ENCODE measurements around the gene ACTN1.

The ACTN1 gene

DNA sequence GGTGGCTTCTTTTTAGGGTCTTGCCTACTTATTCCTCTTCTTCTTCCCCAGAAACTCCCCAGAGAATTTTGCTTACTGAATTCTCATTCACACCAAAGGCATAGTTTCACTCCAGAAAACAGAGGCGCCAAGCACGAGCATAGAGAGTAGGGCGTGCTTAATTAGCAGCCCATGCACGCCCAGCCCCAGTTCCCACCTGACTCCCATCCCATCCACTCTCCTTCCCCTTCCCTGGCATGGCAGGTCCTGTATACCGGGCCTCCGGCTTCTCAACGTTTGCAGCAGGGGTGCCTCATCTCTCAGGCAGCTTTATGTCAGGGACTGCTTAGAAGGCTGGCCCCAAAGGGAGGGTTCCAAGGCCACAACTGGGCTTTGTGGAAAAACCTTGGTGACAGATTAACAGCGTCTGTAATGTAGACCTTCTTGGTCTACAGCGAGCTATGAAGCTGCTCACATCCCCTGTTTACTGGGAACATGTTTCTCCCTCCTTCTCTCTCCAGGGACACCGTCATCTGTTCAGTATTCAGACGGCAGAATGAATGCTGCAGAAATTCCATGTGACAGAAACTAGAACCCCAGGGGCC, 62.7 kb downstream of the ACTN1 start:
- no peak for DNase-seq (ENCODE audit: low spot score)

DNA sequence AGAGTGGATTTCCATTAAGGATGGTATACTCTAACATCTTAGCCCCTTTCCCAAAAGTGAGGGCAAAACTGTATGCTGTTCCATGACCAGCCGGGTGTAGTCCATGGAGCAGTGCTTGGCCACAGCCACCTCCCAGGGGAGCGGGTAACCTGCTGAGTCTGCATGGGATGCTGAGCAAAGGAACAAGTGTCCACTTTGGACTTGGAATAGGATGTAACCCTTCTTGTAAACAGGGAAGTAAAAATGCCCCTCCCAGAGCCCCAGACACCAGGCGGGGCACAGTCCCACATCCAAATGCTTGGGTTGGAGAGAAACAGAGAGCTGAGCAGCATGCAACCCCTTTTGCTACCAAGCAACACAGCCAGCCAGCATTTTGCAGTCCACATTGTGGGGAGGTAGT, 65.6 kb downstream of the ACTN1 start:
- DNase-seq (ENCODE audit: low spot score), result no peak

DNA sequence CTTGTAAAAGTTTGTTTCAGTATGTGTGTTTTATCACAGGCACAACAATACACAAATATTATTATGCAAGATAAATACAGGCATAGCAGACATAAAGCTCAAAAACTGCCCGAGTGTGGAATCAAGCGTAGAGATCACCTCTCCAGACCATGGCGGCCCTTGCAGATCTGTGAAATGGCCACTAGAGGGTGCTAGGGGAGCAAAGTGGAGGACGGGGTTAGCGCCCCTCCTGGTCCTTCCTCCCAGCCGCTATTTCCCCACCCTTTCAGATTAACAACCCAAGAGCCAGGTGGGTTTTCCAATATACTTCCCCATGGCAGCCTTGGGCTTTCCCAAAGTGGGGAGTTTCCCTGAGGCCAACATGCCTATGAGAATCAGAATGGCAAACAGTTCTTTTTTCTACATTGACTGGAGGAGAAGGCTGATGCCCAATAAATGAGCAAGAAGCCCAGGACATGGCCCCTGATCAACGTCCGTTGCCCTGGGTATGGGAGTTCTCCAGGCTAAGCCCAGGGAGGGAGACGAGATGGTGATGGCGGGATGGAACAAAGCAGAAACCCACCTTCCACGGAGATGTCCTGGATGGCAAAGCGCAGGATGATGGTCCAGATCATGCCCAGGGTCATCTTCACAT, 67.4 kb downstream of the ACTN1 start:
- DNase-seq (ENCODE audit: low spot score), result peak; percentile 92

- DNase-seq (ENCODE audit: low spot score), result no peak
Measured at GRCh38 chr14:68910540-68910939, 68.6 kb downstream of the ACTN1 start.

- no peak for DNase-seq (ENCODE audit: low spot score)
Measured at GRCh38 chr14:68908803-68909202, 70.3 kb downstream of the ACTN1 start.

- no peak for DNase-seq (ENCODE audit: low spot score)
Measured at GRCh38 chr14:68908201-68908600, 70.9 kb downstream of the ACTN1 start.

DNA sequence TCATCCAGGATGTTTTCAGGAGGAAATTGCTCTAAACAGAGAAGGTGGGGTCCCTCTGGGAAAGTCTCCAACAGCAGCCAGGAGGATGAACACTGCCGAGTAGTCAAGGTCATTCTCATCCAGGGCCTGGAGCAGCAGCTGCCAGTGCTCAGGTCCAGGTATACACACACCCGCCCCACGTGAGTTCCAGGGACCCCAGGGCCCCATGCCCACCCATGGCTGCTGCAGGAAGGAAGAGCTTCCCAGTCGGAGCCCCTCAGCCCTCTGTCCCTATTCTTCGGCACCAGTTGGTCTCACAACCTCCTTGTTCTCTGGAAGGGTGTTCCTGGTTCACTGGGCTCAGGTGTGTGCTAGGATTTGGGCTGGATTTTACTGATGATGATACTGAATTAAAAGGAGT, 72.7 kb downstream of the ACTN1 start:
- no peak for DNase-seq (ENCODE audit: low spot score)

DNA sequence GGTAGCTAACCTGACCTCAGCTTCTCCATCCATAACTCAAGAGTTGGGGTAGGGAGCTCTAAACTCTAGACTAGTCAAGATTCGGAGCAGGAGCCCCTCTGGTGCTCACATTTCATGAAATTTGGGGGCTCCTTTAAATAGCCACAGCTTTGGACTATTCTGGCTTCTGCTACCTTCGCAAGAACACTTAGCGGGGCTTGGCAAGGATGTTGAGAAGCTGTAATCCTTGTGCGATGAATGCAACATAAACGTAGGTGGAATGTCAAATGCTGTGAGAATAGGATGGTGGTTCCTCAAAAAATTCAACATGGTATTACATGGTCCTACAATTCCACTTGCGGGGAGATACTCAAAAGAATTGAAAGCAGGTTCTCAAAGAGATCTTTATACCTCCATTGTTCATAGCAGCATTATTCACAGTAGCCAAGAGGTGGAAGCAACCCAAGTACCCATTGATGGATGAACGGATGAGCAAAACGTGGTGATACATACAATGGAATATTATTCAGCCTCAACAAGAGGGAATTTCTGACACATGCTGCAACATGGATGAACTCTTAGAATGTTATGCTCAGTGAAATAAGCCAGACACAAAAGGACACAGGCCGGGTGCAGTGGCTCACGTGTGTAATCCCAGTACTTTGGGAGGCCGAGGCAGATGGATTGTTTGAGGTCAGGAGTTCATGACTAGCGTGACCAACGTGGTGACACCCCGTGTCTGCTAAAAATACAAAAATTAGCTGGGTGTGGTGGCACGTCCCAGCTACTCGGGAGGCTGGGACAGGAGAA, 73.8 kb downstream of the ACTN1 start:
- no peak for DNase-seq (ENCODE audit: low spot score)

- no peak for DNase-seq (ENCODE audit: low spot score)
Measured at GRCh38 chr14:68902357-68902756, 76.7 kb downstream of the ACTN1 start.

DNA sequence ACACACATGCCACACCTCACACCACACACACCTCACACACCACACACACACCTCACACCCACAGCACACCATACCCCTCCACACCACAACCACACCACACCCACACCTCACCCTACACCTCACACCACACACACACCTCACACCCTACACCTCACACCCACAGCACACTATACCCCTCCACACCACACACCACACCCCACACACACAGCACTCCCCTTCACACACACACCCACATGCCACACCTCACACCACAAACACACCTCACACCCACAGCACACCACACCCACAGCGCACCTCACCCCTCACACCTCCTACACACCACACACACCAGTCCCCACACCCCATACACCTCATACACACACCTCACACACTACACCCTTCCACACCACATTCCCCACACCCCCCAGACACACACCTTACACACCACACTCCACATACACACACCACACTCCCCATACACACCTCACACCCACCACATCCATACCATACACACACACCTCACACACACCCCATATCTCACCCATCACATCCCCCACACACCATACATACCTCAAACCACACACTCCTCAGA, 80.0 kb downstream of the ACTN1 start:
- no peak for DNase-seq (ENCODE audit: low spot score)

GRCh38 chr14:68898248-68899032, 80.7 kb downstream of the ACTN1 start:
- no peak for DNase-seq (ENCODE audit: low spot score)

DNA sequence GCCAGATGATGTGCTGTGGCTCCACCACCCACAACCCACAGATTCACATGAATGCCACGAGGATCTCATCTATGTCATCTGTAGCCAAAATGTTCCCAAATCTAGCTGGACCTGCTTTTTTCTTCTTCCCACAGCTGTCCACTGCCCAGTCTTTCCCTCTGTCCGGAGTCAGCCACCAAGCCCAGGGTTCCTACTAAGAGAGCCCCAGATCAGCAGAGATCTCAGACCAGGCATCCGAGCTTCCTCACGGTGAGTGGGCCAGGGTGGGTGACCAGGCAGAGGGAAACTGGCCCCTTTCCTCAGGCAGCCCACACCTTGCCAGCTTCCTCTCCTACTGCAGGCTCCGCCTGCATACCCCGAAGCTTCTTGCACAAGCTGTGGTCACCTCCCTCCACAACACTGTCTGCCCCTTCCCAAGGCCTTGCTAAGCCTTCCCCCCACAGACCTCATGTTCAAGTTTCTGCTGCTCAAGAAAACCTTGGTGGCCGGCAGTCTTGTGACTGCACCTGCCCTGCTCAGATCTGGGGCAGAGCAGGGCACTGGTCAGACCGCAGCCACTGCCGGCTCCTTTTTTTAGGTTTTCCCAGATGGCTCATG, 81.4 kb downstream of the ACTN1 start:
- no peak for DNase-seq (ENCODE audit: low spot score)

DNA sequence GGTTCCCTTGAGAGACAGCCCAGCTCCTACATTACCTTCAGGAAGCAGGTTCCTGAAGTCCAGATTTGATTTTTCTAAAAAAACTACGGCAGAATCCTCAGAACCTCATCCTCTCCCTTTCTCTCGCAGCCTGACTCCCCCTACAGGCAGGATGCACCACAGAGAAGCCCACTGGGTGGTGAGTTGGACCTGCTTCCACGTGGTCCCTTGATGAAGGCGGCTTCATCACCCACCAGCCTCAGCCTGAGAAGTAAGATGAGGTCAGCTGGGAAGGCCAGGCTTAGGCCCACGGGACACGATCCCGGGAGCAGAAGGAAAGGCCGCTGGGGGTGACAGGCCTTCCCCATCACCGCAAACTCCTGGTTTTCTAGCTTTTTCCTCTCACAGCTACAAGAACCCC, 83.0 kb downstream of the ACTN1 start:
- DNase-seq (ENCODE audit: low spot score), result no peak

- DNase-seq (ENCODE audit: low spot score), result peak; percentile 33
Measured at GRCh38 chr14:68894802-68895703, 84.0 kb downstream of the ACTN1 start.

DNA sequence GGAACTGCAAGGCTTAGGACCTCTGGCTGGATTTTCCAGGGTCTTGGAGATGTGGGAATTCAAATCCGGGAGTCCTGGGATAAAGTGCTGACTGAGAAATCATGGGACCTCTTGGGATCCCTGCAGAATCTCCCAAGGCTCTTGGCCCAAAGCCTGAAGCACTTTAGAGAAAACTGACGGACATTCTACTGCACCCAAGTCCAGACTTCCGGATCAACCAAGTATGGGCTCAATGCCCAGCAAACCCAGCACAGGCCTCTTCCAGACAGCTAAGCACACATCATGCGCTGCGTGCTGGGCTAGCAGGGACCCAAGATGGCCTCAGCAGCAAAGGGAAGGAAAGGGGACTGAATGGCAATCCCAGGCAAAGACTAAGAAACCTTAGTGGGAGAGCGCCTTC, 85.0 kb downstream of the ACTN1 start:
- no peak for DNase-seq (ENCODE audit: low spot score)

DNA sequence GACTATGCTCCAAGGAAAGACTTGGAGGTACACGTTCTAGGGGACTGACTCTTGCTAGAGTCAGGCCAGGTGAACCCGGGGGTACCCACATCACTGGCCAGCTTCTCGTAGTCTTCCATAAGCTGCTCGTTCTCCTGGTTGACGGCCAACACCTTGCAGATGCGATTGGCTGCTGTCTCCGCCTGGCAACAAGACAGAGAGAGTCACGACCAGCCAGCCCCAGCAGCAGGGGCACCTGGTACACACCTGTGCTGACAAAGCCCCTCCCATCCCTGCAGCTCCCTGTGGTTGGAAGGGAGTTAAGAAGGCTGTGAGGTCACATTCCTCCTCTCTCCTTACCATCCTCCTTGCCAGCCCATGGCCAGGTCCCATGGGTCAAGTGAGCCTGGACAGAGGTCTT, 85.5 kb downstream of the ACTN1 start:
- no peak for DNase-seq (ENCODE audit: low spot score)

DNA sequence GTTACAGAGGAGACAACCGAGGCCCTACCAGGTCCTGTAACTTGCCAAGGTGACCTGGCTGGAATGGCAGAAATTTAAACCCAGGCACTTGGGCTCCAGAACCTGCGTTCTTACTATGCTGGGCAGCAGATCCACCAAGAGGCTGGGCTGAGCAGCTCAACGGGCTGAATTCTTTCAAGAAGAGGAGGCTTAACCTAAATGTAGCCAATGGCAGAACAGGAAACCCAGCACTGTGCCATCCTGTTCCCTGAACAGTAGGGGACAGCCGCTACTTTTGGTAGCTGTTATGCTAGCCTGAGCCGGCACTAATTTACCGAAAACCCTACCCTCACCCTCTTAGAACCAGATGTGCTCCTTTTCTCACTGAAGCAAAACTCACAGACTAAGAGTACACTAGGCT, 86.1 kb downstream of the ACTN1 start:
- DNase-seq (ENCODE audit: low spot score), result no peak

GRCh38 chr14:68891851-68892660, 87.0 kb downstream of the ACTN1 start:
- peak; percentile 34 for DNase-seq (ENCODE audit: low spot score)

DNA sequence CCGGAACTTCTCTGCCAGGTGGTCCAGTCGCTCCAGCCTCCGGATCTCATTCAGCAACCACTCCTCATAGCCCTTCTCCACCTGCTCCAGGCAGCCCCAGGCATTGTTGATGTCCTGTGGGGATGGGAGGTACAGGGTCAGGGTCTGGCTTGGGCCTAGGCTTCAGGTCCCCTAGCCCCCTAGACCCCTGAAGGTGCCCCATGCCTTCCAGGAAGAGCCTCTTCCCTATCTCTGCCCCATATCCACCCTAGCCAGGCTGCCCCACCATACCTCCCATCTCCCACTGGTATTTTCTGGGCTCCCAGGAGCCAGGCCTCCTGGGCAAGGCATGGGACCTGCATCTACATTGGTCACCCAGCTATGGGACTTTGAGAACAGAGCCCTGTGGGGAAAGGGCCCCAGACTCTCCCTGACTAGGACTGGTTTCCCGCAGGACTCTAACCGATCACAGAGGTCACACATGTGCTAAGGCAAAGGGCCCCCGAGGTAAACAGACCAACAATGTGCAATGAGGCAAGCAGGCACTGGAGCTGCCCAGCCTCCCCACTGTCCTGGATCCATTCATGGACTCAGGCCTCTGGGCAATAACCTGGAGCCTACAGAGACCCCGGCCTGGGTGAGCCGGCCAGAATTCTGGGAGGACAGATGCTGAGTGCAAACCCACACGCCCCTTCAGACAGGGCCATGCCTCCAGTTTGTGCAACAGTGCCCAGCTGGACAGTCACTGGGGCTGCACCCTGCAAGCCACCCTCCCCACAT, 88.8 kb downstream of the ACTN1 start:
- DNase-seq (ENCODE audit: low spot score), result no peak

Data from GM03348 (cell line).